SU-DHL-6 (cell line): ENCODE measurements around the gene AHI1.

ENCODE experiments used
- H2AFZ ChIP-seq: fragments of 200-600 bp; sonication (generic); 2 replicates; pipeline ENCODE4 v1.6.1; 2014; ENCODE audit warnings: low read depth, mild to moderate bottlenecking, moderate library complexity, mixed read lengths, antibody characterized with exemption, low read length; ENCODE audit not compliant: severe bottlenecking
- H3F3A ChIP-seq: fragments of 200-600 bp; shearing (Covaris generic); 2 replicates; pipeline ENCODE4 v1.6.0; 2016; ENCODE audit warnings: antibody characterized with exemption, mild to moderate bottlenecking; ENCODE audit not compliant: insufficient read depth
- H3K27ac ChIP-seq: fragments of 200-600 bp; sonication (generic); 2 replicates; pipeline ENCODE4 v1.5.1; 2016; ENCODE audit warnings: low read depth, mild to moderate bottlenecking, low read length, moderate library complexity, mixed read lengths
- H3K27me3 ChIP-seq: fragments of 200-600 bp; sonication (generic), shearing (Covaris generic); 2 replicates; pipeline ENCODE4 v1.6.0; 2014; ENCODE audit warnings: mild to moderate bottlenecking, low read length
- H3K36me3 ChIP-seq: fragments of 200-600 bp; sonication (generic); 2 replicates; pipeline ENCODE4 v1.6.1; 2014; ENCODE audit warnings: mild to moderate bottlenecking, low read length, mixed read lengths
- H3K4me2 ChIP-seq: fragments of 300-600, 200-600 bp; shearing (Covaris generic), sonication (generic); 2 replicates; pipeline ENCODE4 v1.6.0; 2014; ENCODE audit warnings: low read length, low read depth, mild to moderate bottlenecking; ENCODE audit not compliant: poor library complexity, severe bottlenecking
- H3K4me3 ChIP-seq: fragments of 200-600 bp; sonication (generic); 2 replicates; pipeline ENCODE4 v1.5.1; 2014; ENCODE audit warnings: antibody characterized with exemption, low read length, mild to moderate bottlenecking, mixed read lengths; ENCODE audit not compliant: insufficient read depth, poor library complexity, severe bottlenecking
- H3K79me2 ChIP-seq: fragments of 200-600 bp; sonication (generic); 2 replicates; pipeline ENCODE4 v1.6.1; 2014; ENCODE audit warnings: mild to moderate bottlenecking, low read length, moderate library complexity; ENCODE audit not compliant: insufficient read depth
- H3K9ac ChIP-seq: fragments of 200-600 bp; sonication (generic); 2 replicates; pipeline ENCODE4 v1.7.0; 2014; ENCODE audit warnings: mild to moderate bottlenecking, low read length
- H3K9me2 ChIP-seq: fragments of 200-600 bp; sonication (generic); replicated peaks from 2 replicates; pipeline ENCODE4 v1.6.1; 2014; ENCODE audit warnings: low read length; ENCODE audit not compliant: insufficient read depth
- H3K9me3 ChIP-seq: fragments of 200-600 bp; sonication (generic); 2 replicates; pipeline ENCODE4 v1.6.1; 2014; ENCODE audit warnings: low read length, mixed read lengths; ENCODE audit not compliant: insufficient read depth
- H4K20me1 ChIP-seq: fragments of 200-600 bp; sonication (generic); 2 replicates; pipeline ENCODE4 v1.6.1; 2014; ENCODE audit warnings: low read depth, mild to moderate bottlenecking, antibody characterized with exemption, low read length, moderate library complexity, mixed read lengths
- EZH2phosphoT487 ChIP-seq: fragments of 200-600 bp; sonication (generic), shearing (Covaris generic); conservative IDR thresholded peaks from 2 replicates; pipeline ENCODE4 v1.6.1; 2018; ENCODE audit warnings: mild to moderate bottlenecking, antibody characterized with exemption, low read length, moderate library complexity, mixed read lengths
- TF ChIP-seq, protein P1 (sequence below): fragments of 200-600 bp; sonication (generic); IDR thresholded peaks from one replicate; pipeline ENCODE4 v1.5.1; 2017; ENCODE audit warnings: antibody characterized with exemption, mild to moderate bottlenecking, low read length, moderate library complexity; ENCODE audit not compliant: insufficient read depth, poor library complexity, severe bottlenecking

AHI1 gene

DNA sequence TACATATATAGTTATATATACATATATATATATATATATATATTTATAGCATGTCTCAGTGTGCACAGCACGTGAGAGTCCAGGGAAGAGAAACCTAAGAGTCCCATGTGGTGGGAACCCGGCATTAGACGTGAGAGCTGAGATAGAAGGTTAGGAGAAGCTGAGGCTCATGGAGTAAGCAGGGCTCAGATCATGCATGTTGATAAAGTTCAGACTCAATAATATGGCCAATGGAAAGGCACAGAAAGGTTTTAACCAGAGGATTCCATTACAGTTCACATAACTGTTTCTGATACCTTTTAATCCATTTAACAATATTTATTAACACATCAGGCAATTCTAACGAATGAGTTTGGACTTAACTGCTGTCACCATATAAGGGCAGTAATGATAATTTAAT, 173.0 kb downstream of the AHI1 start:
- H3K9me3 ChIP-seq, result no peaks in the 10 kb centered on the region
- H3K4me2 ChIP-seq, result no peak overlapping the region
- H3K27ac ChIP-seq, result no peak overlapping the region
- TF ChIP-seq, protein P1, sequence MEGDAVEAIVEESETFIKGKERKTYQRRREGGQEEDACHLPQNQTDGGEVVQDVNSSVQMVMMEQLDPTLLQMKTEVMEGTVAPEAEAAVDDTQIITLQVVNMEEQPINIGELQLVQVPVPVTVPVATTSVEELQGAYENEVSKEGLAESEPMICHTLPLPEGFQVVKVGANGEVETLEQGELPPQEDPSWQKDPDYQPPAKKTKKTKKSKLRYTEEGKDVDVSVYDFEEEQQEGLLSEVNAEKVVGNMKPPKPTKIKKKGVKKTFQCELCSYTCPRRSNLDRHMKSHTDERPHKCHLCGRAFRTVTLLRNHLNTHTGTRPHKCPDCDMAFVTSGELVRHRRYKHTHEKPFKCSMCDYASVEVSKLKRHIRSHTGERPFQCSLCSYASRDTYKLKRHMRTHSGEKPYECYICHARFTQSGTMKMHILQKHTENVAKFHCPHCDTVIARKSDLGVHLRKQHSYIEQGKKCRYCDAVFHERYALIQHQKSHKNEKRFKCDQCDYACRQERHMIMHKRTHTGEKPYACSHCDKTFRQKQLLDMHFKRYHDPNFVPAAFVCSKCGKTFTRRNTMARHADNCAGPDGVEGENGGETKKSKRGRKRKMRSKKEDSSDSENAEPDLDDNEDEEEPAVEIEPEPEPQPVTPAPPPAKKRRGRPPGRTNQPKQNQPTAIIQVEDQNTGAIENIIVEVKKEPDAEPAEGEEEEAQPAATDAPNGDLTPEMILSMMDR, result no peak
- TF ChIP-seq EZH2phosphoT487, result no peak
- H3K27me3 ChIP-seq, result no peaks in the 10 kb centered on the region
- H3K4me3 ChIP-seq, result no peak overlapping the region
- H4K20me1 ChIP-seq, result no peaks in the 10 kb centered on the region
- no peaks in the 10 kb centered on the region for H3F3A ChIP-seq
- no peaks in the 10 kb centered on the region for H3K36me3 ChIP-seq
- H2AFZ ChIP-seq, result no peak overlapping the region
- no peaks in the 10 kb centered on the region for H3K9me2 ChIP-seq
- no peak overlapping the region for H3K9ac ChIP-seq
- no peaks in the 10 kb centered on the region for H3K79me2 ChIP-seq

- Histone ChIP-seq H3F3A (no peaks in the 10 kb centered on the region), H3K79me2 (no peaks in the 10 kb centered on the region), H4K20me1 (no peaks in the 10 kb centered on the region), H3K9me2 (no peaks in the 10 kb centered on the region), H3K36me3 (no peaks in the 10 kb centered on the region), H3K27ac (no peak overlapping the region), H3K27me3 (no peaks in the 10 kb centered on the region), H3K4me3 (no peak overlapping the region), H3K9me3 (no peaks in the 10 kb centered on the region), H3K4me2 (no peak overlapping the region), H3K9ac (no peak overlapping the region), H2AFZ (no peak overlapping the region)
- TF ChIP-seq EZH2phosphoT487, result no peak
- TF ChIP-seq, protein P1, result no peak
These were observed 173.6 kb downstream of the AHI1 start for GRCh38 chr6:135323979-135324378.

DNA sequence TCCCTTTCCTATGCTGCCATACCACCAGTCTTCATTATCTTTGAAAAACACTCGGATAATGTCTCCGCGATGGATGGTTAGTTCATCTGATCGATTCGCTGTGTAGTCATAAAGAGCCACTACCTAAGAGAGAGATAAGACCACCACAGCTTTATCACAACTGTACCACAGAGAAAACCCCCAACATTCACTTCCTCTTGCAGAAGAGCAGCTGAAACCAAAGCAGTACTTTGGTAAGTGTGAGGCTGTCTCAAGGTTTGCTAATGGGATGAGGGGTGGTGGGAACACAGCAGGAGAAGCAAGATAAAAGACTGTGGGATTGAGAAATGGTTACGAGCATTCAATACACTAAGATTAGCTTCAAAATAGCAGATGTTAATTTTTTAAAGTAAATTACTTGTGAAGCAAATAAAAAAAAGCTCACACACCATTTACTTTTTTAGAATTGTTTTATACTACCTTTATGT, 174.3 kb downstream of the AHI1 start:
- H3K4me2 ChIP-seq, result no peak overlapping the region
- no peak overlapping the region for H2AFZ ChIP-seq
- no peaks in the 10 kb centered on the region for H3K27me3 ChIP-seq
- H3K9me3 ChIP-seq, result no peaks in the 10 kb centered on the region
- H3K27ac ChIP-seq, result no peak overlapping the region
- H3K36me3 ChIP-seq, result no peaks in the 10 kb centered on the region
- no peaks in the 10 kb centered on the region for H3K79me2 ChIP-seq
- H3K4me3 ChIP-seq, result no peak overlapping the region
- TF ChIP-seq, protein P1, result no peak
- TF ChIP-seq EZH2phosphoT487, result no peak
- no peaks in the 10 kb centered on the region for H3F3A ChIP-seq
- no peaks in the 10 kb centered on the region for H4K20me1 ChIP-seq
- no peaks in the 10 kb centered on the region for H3K9me2 ChIP-seq
- H3K9ac ChIP-seq, result no peak overlapping the region
